NCI-H2029 treated with DMSO at 0.1 percent for 48 hours (cell line): ENCODE measurements around the gene TMEM52.
A peak's percentile ranks its signal among the peaks of the same experiment; 100 is the strongest.

ENCODE experiments used
- DNase-seq: peaks from one replicate; lab custom pipeline; 2025; lab: John Stamatoyannopoulos, UW

Gene TMEM52

GRCh38 chr1:1918901-1919303, at the start of gene TMEM52:
TMEM52 (minus strand) TSS chr1:1919279; CDS start chr1:1919265, 14 bp downstream.
- no peak for DNase-seq

GRCh38 chr1:1967879-1968278, 48.8 kb upstream of the TMEM52 start:
- DNase-seq = no peak

GRCh38 chr1:1967151-1967550, 48.1 kb upstream of the TMEM52 start:
- DNase-seq = no peak

GRCh38 chr1:1966071-1966740, 47.1 kb upstream of the TMEM52 start:
- DNase-seq = no peak

GRCh38 chr1:1965546-1965945, 46.5 kb upstream of the TMEM52 start:
- no peak for DNase-seq

GRCh38 chr1:1964811-1965210, 45.7 kb upstream of the TMEM52 start:
- no peak for DNase-seq

- DNase-seq = no peak
Measured at GRCh38 chr1:1963570-1963969, 44.5 kb upstream of the TMEM52 start.

GRCh38 chr1:1962752-1963151, 43.7 kb upstream of the TMEM52 start:
- DNase-seq = no peak

- DNase-seq = no peak
Measured at GRCh38 chr1:1960480-1961196, 41.6 kb upstream of the TMEM52 start.

GRCh38 chr1:1959840-1960479, 40.9 kb upstream of the TMEM52 start:
- DNase-seq = peak; percentile 14

- no peak for DNase-seq
Measured at GRCh38 chr1:1959459-1959839, 40.4 kb upstream of the TMEM52 start.

- no peak for DNase-seq
Measured at GRCh38 chr1:1958071-1958541, 39.0 kb upstream of the TMEM52 start.

GRCh38 chr1:1957533-1957961, 38.5 kb upstream of the TMEM52 start:
- no peak for DNase-seq

GRCh38 chr1:1956586-1957532, 37.8 kb upstream of the TMEM52 start:
- DNase-seq = no peak

GRCh38 chr1:1956101-1956500, 37.0 kb upstream of the TMEM52 start:
- no peak for DNase-seq

GRCh38 chr1:1955621-1956094, 36.6 kb upstream of the TMEM52 start:
- DNase-seq = no peak

GRCh38 chr1:1954831-1955441, 35.9 kb upstream of the TMEM52 start:
- DNase-seq = no peak

- DNase-seq = no peak
Measured at GRCh38 chr1:1954015-1954414, 34.9 kb upstream of the TMEM52 start.

- DNase-seq = no peak
Measured at GRCh38 chr1:1950940-1951339, 31.9 kb upstream of the TMEM52 start.

- DNase-seq = no peak
Measured at GRCh38 chr1:1948783-1949182, 29.7 kb upstream of the TMEM52 start.

- DNase-seq = no peak
Measured at GRCh38 chr1:1947493-1947892, 28.4 kb upstream of the TMEM52 start.
